HG03378 (cell line): Measurements from ENCODE around the gene GPR3.

ENCODE experiments used
- ATAC-seq: cut with Tn5 transposase; IDR thresholded peaks from one replicate; pipeline ENCODE4 v1.9.1; 2021; ENCODE audit warnings: mild to moderate bottlenecking, moderate library complexity; ENCODE audit not compliant: unreplicated experiment

The GPR3 gene

GRCh38 chr1:27358038-27358927 is 34.1 kb upstream of the GPR3 start:
- no peak for ATAC-seq

- no peak for ATAC-seq
Measured at GRCh38 chr1:27358928-27359313, 33.5 kb upstream of the GPR3 start.

DNA sequence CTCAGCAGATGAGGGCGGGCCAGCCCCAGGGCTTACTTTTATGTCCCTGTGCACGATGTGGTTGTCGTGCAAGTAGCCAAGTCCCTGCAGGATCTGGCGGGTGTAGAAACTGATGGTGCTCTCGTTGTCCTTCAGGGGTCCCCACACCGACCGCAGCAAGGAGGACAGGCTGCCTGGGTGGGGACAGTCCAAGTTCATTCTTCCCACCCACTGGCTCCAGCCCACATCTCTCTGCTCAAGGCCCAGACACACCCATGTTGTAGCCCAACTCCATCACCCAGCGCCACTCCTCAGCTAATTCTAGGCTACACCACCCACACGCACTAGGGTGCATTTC is 32.6 kb upstream of the GPR3 start:
- no peak for ATAC-seq

GRCh38 chr1:27360159-27361043 is 32.0 kb upstream of the GPR3 start:
- no peak for ATAC-seq

DNA sequence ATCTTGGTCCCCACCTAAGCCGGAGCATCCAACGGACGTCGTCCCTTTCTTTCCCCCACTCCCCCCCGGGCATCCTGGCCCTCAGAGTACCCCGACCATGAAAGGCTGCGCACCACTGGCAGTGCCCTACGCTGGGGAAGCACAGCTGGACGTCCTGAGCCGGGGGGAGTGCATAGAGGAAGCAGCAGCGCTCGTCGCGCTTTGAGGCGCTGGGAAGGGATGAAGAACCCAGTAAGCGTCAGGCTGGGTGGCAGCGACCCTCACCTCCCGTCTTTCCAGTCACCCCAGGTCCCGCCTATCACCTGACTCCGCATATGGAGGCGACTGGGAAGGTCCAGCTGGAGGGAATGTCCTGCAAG is 31.4 kb upstream of the GPR3 start:
- ATAC-seq, result no peak

GRCh38 chr1:27361553-27361952 is 30.9 kb upstream of the GPR3 start:
- ATAC-seq, result no peak

GRCh38 chr1:27363766-27364695 is 28.4 kb upstream of the GPR3 start:
- no peak for ATAC-seq

DNA sequence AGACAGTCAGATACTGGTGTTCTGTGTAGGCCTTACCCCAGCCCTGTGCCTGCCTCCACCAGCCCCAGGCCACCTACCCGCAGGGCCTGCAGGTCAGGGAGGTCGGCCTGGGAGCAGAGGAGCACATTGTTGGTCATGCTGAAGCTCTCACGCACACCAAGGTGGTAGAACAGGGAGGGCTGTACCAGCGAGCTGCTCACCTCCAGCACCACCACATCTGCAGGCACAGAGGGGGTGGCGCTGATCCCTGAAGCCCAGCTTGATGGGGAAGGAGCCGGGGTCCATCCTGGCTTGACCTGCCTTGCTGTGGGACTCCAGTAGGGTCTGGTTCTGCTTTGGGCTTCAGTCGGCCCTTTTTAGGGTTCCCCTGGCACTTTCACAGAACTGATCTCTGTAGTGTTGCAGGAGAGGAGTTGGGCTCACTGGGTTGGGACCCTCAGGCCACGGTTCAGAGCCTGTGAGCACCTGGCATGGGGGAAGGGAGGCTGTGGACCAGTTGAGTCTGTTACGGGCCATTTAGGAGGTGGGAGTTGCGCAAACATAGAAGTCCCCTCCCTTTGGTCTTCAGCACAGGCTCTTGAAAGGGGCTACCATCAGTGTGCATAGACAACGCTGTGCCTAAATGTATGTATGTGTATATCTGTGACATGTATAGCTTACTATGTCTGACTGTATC is 27.6 kb upstream of the GPR3 start:
- ATAC-seq, result no peak

DNA sequence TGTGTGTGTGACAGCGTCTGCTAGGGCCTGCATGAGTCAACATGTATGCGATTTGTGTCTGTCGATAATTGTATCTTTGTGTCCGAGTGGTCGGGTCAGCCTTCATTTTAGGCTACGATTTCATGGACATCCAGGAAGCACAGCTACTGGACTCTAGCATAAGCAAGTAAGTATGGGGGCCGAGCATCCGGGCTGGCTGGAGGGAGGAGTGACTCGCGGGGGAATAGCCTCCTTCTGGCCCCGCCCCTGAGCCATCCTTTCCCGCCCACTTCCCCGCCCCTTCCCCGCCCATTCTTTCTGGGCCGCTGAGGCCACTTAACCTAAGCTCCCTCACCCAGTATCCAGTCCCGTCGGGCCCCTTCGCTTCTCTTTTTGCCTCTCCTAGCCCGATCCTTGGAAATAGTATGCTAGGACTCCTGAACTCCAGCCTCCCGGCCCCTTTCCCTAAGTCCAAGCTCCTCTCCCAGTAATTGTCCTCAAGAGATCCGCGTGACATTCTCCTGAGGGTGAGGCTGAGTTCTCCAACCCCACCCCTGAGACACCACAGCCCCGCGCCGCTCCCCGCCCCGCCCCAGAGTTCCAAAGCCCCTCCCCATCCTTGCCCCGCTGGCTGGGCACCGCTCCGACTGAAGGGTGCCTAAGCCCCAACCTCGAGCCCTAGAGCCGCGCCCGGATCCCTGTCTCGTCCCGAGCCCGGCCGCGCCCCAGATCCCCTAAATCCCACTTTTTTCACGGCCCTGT is 26.9 kb upstream of the GPR3 start:
- ATAC-seq, result no peak

DNA sequence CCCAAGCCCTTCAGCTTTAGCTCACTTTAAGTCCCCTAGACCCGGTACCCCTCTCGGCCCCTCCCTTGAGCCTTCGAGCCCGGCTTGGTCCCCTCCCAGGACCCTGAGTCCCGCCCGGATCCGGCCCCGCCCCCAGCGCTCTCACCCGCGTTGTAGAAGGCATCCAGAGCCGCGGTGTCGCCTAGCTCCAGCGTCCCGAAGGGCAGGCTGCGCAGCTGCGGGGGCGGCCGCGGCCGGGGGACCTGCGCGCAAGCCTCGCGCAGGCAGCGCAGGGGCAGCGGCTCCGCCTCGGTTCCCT is 26.4 kb upstream of the GPR3 start:
- no peak for ATAC-seq

DNA sequence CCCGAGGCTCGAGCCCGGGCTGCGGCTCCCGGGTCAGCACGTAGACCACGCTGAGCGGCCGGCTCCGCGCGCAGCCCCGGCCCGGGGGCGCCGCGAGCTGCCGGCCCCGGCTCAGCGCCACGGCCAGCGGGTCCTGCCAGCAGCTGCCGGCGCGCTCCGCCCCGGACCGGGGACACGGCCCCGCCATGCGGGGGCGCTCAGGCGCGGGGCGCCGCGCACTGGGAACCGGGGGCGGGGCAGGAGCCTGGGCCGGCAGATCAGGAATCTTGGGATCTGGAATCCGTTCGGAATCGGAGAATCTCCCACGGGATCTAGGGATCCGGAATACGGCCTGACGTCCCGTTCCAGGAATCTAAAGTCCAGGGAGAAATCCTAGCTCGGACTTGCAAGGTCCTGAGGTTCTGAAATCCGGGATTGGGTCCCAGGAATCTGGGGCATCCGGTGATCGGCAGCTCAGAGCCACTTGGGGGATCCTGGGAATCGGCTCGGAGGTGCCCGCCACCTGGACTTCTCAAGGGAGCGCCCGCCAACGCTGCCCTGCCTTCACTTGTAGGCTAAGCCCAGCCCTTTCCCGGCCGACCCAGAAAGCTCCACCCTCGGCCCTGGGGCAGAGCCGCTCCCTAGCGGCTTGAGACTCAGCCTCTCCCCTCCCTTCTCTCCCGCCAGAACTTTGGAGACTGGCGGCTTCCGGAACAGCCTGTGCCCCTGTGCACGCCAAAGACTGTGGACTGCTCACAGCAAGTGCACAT is 25.8 kb upstream of the GPR3 start, which contains the start of gene MAP3K6:
MAP3K6 (minus strand) TSS at position 551 of the 749 bp plus-strand sequence; CDS start at position 187, 364 bp downstream.
- no peak for ATAC-seq

GRCh38 chr1:27367160-27367650 is 25.2 kb upstream of the GPR3 start:
- ATAC-seq, result no peak

- ATAC-seq, result no peak
Measured at GRCh38 chr1:27368869-27369582, 23.4 kb upstream of the GPR3 start.

- ATAC-seq, result no peak
Measured at GRCh38 chr1:27372022-27372807, 20.2 kb upstream of the GPR3 start.

GRCh38 chr1:27372808-27373690 is 19.4 kb upstream of the GPR3 start:
- no peak for ATAC-seq

DNA sequence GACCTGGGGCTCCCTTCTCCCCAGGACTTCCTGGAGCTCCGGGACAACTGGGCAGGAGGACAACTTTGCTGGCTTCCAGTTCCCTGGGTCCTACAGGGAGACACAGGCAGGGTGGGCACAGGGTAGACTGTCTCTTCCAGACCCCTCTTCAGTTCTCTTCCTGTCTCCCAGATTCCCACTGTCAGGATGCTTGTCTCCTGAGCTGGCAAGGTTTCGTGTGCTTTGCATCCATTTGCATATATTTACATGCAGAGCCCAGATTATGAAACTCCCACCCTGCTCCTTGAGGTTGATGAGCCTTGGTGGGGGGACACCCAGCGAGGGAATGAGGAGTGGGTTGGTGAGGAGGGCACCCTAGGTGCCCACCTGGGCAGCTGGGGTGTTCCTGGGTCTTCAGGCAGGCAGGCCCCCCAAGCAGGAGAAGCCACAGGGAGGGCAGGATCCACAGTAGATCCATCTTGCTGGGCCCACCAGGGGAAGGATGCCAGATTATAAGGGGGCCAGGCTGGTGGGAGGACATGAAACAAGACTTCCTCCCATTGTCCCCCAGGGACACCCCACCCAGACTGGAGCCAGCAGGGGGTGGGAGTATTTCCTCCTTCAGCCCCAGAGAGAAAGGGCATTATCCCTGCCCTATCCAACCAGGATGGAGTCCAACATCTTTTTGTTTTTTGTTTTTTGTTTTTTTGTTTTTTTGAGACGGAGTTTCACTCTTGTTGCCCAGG is 17.9 kb upstream of the GPR3 start, which contains the start of gene FCN3:
FCN3 (minus strand) TSS at position 463 of the 725 bp plus-strand sequence; CDS start at position 457, 6 bp downstream.
- no peak for ATAC-seq
